GM21723 (cell line): ENCODE results near the gene HAND2.

Experiments used
- ATAC-seq: cut with Tn5 transposase; IDR thresholded peaks from one replicate; pipeline ENCODE4 v1.9.1; 2021; ENCODE audit warnings: mild to moderate bottlenecking, moderate library complexity; ENCODE audit not compliant: unreplicated experiment

Gene HAND2

GRCh38 chr4:173536808-173537429 is 6.9 kb upstream of the HAND2 start:
- ATAC-seq: no peak

- ATAC-seq: no peak
Observed at GRCh38 chr4:173535957-173536356, 5.9 kb upstream of the HAND2 start.

DNA sequence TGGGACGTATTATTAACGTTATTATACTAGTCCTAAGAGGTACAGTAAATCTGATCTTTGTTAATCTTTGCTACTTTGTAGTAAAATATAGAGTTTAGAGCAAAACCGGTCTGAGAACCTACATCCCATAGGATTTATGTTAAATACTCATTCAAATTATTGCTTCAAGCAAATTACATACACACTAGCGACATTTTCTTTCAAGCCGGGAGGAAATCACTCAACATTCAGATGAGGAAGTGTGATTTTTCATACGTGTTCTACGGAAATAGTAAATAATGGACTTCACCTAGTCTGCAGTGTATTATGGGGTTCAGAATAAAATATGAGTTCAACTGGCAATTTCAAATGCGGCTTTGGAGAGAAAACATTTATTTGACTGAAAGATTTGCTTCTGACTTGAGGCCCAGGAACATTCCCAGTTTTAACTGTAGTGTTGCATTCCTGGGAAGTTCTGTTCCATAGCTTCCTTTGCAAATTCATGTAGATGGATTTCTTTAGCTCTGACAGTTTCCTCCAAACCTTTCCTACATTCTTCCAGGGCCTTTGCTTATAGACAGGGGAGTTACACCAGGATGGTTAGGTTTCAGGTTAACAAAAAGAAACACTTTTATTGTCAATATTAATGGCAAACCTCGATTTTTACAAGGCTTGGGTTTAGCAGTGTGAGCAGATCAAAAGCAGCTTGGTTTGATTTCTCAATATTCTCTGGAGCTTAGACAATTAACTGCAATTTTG is 5.3 kb upstream of the HAND2 start:
- ATAC-seq: no peak

DNA sequence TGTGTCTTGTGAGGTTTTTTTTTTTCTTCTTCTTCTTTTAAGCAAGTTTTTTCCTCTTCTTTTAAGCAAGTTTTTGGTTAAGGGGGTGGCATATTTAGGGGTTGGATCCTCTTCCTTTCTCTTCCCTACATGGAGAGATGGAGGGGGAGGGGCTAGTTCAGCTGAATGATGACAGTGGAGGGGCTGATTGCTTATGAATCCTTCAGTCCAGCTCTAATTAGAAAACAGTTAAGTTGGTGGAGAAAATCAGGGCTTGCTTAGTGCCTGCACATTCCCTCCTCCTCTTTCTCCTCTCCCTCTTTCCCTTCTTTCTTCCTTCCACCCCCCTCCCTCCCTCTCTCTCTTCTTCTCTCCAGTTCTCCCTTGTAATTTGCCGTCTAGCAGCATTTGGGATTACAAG is 4.4 kb upstream of the HAND2 start:
- ATAC-seq: no peak

DNA sequence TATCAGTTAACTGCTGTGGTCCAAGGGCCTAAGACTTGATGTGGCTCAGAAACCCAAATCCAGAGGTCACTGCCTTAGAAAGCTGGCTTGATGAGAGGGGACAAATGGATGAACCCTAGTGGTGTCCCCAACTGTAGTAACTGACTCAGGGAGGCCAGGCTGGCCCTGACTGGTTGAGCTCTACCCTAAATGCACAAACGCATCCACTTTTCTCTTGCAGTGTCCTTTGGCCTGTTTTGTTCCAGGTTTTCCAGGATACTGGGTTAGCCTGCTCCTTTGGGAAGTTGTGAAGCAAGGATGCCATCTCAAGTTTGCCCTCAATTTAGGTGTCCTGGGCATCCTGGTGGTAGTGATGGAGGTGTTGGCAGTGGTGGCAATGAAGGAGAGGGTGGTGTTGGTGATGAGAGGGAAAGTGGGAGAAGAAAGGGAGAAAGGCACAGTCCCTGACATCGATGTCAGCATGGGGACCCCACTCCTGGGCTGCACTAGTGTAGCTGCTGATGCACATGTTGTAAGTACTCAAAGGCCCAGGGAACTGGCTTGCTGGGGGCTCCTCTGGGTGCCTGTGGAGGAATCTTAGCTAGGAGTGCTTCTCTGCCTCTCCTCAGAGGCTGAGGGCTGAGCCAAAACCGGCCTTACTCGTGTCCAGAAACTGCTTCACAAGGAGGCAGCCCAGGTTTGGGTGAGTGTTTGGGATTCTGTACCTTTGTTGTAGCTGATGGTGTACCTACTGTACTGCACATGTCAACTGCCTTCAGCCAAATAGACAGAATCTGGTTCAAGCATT is 2.9 kb upstream of the HAND2 start:
- ATAC-seq: no peak

- no peak for ATAC-seq
Observed at GRCh38 chr4:173531086-173531965, 1.3 kb upstream of the HAND2 start.

GRCh38 chr4:173530326-173531085 is 477 bp upstream of the HAND2 start:
- ATAC-seq: no peak

DNA sequence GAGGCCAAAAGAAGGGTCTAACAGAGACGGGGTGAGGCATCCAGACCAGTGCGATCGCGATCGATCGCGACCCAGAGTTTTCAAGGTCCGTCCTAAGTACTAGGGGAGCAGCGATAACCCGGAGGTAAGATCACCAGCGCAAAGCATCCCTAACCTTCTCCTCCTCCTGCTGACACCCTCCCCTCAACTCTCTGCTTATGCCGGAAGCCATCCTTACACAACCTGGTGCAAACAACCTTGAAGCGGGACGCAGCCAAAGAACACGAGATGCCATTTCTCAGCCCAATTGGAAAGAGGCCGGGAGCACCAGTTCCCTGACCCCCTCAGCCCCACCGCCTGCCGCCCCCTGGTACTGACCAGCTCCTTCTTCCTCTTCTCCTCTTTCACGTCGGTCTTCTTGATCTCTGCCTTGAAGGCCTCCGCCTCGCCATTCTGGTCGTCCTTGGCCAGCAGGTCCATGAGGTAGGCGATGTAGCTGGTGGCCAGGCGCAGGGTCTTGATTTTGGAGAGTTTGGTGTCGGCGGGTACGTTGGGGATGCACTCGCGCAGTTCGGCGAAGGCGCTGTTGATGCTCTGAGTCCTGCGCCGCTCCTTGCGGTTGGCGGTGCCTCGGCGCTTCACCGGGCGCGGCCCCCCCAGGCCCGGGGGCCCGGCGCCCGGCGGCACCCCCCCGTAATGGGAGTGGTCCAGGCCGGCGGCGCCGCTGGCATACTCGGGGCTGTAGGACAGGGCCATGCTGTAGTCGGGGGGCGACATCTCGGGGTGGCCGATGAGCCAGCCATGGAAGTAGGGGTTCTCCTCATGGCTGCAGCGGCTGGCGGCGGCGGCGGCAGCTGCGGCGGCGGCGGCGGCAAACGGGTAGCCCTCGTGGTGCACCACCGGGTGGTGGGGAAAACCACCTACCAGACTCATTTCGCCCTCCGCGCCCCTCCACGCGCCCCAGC is 1.4 kb downstream of the HAND2 start:
- ATAC-seq: no peak

DNA sequence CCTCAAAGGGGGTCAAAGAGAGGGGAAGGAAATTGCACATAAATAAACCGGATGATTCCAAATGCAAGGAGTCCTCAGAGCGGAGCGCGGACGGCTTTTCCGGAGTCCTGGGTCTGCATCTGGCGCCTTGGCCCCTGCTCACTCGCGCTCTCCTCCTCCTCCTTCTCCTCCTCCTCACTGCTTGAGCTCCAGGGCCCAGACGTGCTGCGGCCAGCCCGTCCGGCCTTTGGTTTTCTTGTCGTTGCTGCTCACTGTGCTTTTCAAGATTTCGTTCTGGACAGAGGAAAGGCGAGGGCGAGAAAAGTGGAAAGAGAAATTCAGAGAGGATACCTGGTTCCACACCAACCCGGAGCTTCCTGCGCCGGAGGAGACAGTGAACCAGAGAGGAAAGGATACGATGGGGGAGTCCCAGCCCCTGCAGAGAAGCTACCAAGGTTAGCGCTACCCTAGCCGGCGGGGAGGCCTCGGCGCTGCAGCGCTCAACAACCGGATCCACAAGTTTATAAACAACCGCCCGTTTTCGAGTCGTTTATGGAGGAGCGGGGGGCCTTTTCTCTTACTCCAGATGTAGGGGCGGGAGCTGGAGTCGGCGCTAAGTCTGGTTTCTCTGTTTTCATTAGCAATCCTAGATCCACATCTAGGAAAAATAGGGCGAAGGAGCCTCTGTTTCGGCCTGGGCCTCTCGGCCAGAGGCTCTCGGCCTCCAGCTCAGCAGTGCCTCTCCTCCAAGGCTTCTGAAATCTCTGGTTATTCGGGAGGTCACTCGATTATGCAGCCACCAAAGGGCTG is 2.7 kb downstream of the HAND2 start:
- no peak for ATAC-seq

GRCh38 chr4:173526724-173527102 is 3.3 kb downstream of the HAND2 start:
- no peak for ATAC-seq

DNA sequence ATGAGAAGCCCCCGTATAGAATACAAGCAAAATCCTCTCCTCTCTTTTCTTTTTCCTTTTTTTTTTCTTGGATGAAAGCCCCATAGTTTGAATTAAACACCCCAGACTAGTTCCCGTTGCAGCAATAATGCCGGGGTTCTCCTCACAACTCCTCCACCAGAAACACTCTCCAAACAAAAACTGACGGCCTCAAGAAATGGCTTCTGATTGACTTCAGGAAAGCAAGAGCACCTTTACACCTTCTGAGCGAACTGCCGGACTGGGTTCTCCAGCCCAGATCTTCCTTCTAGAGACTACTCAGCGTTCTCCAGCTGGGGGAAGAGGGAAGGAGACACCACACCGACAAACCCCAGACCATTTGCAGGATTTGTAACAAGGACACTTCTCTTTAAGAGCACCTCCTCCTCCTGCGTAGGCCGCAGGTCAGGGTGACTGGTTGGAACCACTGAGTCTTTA is 4.0 kb downstream of the HAND2 start:
- ATAC-seq: no peak

- ATAC-seq: no peak
Observed at GRCh38 chr4:173525118-173526011, 4.7 kb downstream of the HAND2 start.

GRCh38 chr4:173524218-173525117 is 5.6 kb downstream of the HAND2 start:
- no peak for ATAC-seq

- ATAC-seq: no peak
Observed at GRCh38 chr4:173522951-173523395, 7.1 kb downstream of the HAND2 start.

- no peak for ATAC-seq
Observed at GRCh38 chr4:173522160-173522950, 7.7 kb downstream of the HAND2 start.
